ACC112 (cell line): ENCODE results near the gene SATB2.

Experiments used
- H2AFZ ChIP-seq: fragments of 200-600 bp; sonication (generic); one replicate; pipeline ENCODE4 v1.6.0; 2017; ENCODE audit warnings: antibody characterized with exemption, low read length; ENCODE audit not compliant: unreplicated experiment
- H3K27ac ChIP-seq: fragments of 200-600 bp; sonication (generic); 2 replicates; pipeline ENCODE4 v1.5.1; 2014; ENCODE audit warnings: low read depth, mild to moderate bottlenecking, antibody characterized with exemption, low read length, moderate library complexity
- H3K27me3 ChIP-seq: fragments of 200-600 bp; sonication (generic); 2 replicates; pipeline ENCODE4 v1.6.1; 2014; ENCODE audit warnings: mild to moderate bottlenecking, antibody characterized with exemption, low read length, moderate library complexity, mixed read lengths; ENCODE audit not compliant: insufficient read depth
- H3K36me3 ChIP-seq: fragments of 200-600 bp; sonication (generic); 2 replicates; pipeline ENCODE4 v1.6.1; 2016; ENCODE audit warnings: mild to moderate bottlenecking, antibody characterized with exemption, low read length, moderate library complexity, mixed read lengths; ENCODE audit not compliant: insufficient read depth
- H3K4me1 ChIP-seq: fragments of 200-600 bp; sonication (generic); one replicate; pipeline ENCODE4 v1.6.1; 2016; ENCODE audit warnings: low read length, mixed read lengths; ENCODE audit not compliant: insufficient read depth, unreplicated experiment, control insufficient read depth
- H3K4me3 ChIP-seq: fragments of 200-600 bp; sonication (generic); 2 replicates; pipeline ENCODE4 v1.5.1; 2014; ENCODE audit warnings: mild to moderate bottlenecking, low read depth, low read length
- H3K79me2 ChIP-seq: fragments of 200-600 bp; sonication (generic); one replicate; pipeline ENCODE4 v1.6.0; 2016; ENCODE audit warnings: low read length; ENCODE audit not compliant: control insufficient read depth, unreplicated experiment, insufficient read depth

SATB2 gene

GRCh38 chr2:199457147-199458008 lies at the start of gene SATB2:
SATB2 (minus strand) TSS chr2:199457939; CDS start chr2:199456037, 1,902 bp downstream.
- no peaks in the 10 kb centered on the region for H3K36me3 ChIP-seq
- peak within 1 kb of the TSS; percentile 99 for H3K4me3 ChIP-seq
- peaks cover 19% of the 10 kb centered on the region for H3K79me2 ChIP-seq
- peaks cover 5% of the 10 kb centered on the region; the same call in 1 of the 2 replicates for H3K27me3 ChIP-seq
- H2AFZ ChIP-seq: peak within 1 kb of the TSS; percentile 66
- H3K27ac ChIP-seq: peak within 1 kb of the TSS; percentile 59
- peaks cover 13% of the 10 kb centered on the region for H3K4me1 ChIP-seq

- no peak overlapping the region for H3K27ac ChIP-seq
- no peak overlapping the region for H3K4me3 ChIP-seq
- H3K79me2 ChIP-seq: no peaks in the 10 kb centered on the region
- H2AFZ ChIP-seq: no peak overlapping the region
- H3K27me3 ChIP-seq: peaks cover 15% of the 10 kb centered on the region
- H3K36me3 ChIP-seq: no peaks in the 10 kb centered on the region
- no peaks in the 10 kb centered on the region for H3K4me1 ChIP-seq
These were observed 48.1 kb upstream of the SATB2 start for GRCh38 chr2:199505755-199506403.

GRCh38 chr2:199503148-199503547 lies 45.4 kb upstream of the SATB2 start:
- Histone ChIP-seq H3K4me3 (no peak overlapping the region), H3K79me2 (no peaks in the 10 kb centered on the region), H2AFZ (no peak overlapping the region), H3K27me3 (peaks cover 23% of the 10 kb centered on the region), H3K27ac (no peak overlapping the region), H3K4me1 (no peaks in the 10 kb centered on the region), H3K36me3 (no peaks in the 10 kb centered on the region)

GRCh38 chr2:199499005-199499404 lies 41.3 kb upstream of the SATB2 start:
- no peaks in the 10 kb centered on the region for H3K4me1 ChIP-seq

GRCh38 chr2:199495147-199495546 lies 37.4 kb upstream of the SATB2 start:
- no peak overlapping the region for H2AFZ ChIP-seq
- H3K4me3 ChIP-seq: no peak overlapping the region
- H3K27me3 ChIP-seq: peaks cover 12% of the 10 kb centered on the region
- no peaks in the 10 kb centered on the region for H3K4me1 ChIP-seq
- H3K36me3 ChIP-seq: no peaks in the 10 kb centered on the region
- H3K79me2 ChIP-seq: no peaks in the 10 kb centered on the region
- H3K27ac ChIP-seq: no peak overlapping the region

More at GRCh38 chr2:199499005-199499404, 41.3 kb upstream of the SATB2 start:
- H3K27me3 ChIP-seq: peaks cover 21% of the 10 kb centered on the region
- no peak overlapping the region for H3K27ac ChIP-seq
- H3K36me3 ChIP-seq: no peaks in the 10 kb centered on the region
- no peaks in the 10 kb centered on the region for H3K79me2 ChIP-seq
- no peak overlapping the region for H2AFZ ChIP-seq
- no peak overlapping the region for H3K4me3 ChIP-seq

GRCh38 chr2:199490049-199490448 lies 32.3 kb upstream of the SATB2 start:
- H3K4me3 ChIP-seq: no peak overlapping the region
- no peak overlapping the region for H2AFZ ChIP-seq

GRCh38 chr2:199488772-199489400 lies 31.1 kb upstream of the SATB2 start:
- no peak overlapping the region for H3K27ac ChIP-seq
- no peak overlapping the region for H3K4me3 ChIP-seq
- no peaks in the 10 kb centered on the region for H3K4me1 ChIP-seq
- no peaks in the 10 kb centered on the region for H3K79me2 ChIP-seq
- no peaks in the 10 kb centered on the region for H3K36me3 ChIP-seq
- H3K27me3 ChIP-seq: no peaks in the 10 kb centered on the region
- H2AFZ ChIP-seq: no peak overlapping the region

More at GRCh38 chr2:199490049-199490448, 32.3 kb upstream of the SATB2 start:
- no peaks in the 10 kb centered on the region for H3K4me1 ChIP-seq
- no peaks in the 10 kb centered on the region for H3K27me3 ChIP-seq
- no peaks in the 10 kb centered on the region for H3K79me2 ChIP-seq
- no peaks in the 10 kb centered on the region for H3K36me3 ChIP-seq
- H3K27ac ChIP-seq: no peak overlapping the region

GRCh38 chr2:199485732-199486335 lies 28.1 kb upstream of the SATB2 start:
- H3K27me3 ChIP-seq: no peaks in the 10 kb centered on the region
- no peak overlapping the region for H3K27ac ChIP-seq
- no peaks in the 10 kb centered on the region for H3K36me3 ChIP-seq
- no peak overlapping the region for H2AFZ ChIP-seq
- H3K79me2 ChIP-seq: no peaks in the 10 kb centered on the region
- H3K4me3 ChIP-seq: no peak overlapping the region
- H3K4me1 ChIP-seq: no peaks in the 10 kb centered on the region

- no peaks in the 10 kb centered on the region for H3K27me3 ChIP-seq
- no peak overlapping the region for H3K27ac ChIP-seq
- no peak overlapping the region for H3K4me3 ChIP-seq
- no peak overlapping the region for H2AFZ ChIP-seq
- no peaks in the 10 kb centered on the region for H3K36me3 ChIP-seq
- no peaks in the 10 kb centered on the region for H3K4me1 ChIP-seq
- no peaks in the 10 kb centered on the region for H3K79me2 ChIP-seq
These were observed 27.2 kb upstream of the SATB2 start for GRCh38 chr2:199484927-199485326.

- Histone ChIP-seq H3K36me3 (no peaks in the 10 kb centered on the region), H3K27me3 (peaks cover 29% of the 10 kb centered on the region), H2AFZ (no peak overlapping the region), H3K79me2 (no peaks in the 10 kb centered on the region), H3K4me1 (no peaks in the 10 kb centered on the region), H3K27ac (no peak overlapping the region), H3K4me3 (no peak overlapping the region)
These were observed 23.2 kb upstream of the SATB2 start for GRCh38 chr2:199480966-199481365.
